Stimulated activated naive B cell treated with anti-CD40 and anti-IgM and Interleukin-4, amounts not matched to agents 10 μg/mL and 1 μg/mL and 100 μg/mL, for 72 hours (primary cell): Measurements from ENCODE around the gene PLPPR1.
"Not testable (repeated sequence)": the region's sequence is repeated elsewhere in the genome, so short reads cannot be mapped to it uniquely, and the experiment has no call there.

Experiments
- ATAC-seq, 2 donors: fragments of 150-1000 bp; cut with Tn5 transposase; replicated peaks; 2 replicates each; pipeline ENCODE4 v1.10.0; 2021; ENCODE audit warnings: moderate library complexity in 1 of 2
- DNase-seq: peaks from one replicate; pipeline ENCODE4 v3.0.0; 2021
- H3K27ac Mint-ChIP-seq: one replicate; pipeline ENCODE4 v1.8.0; 2022; ENCODE audit warnings: mild to moderate bottlenecking, mixed read lengths
- H3K27me3 Mint-ChIP-seq, 2 donors: one replicate each; pipeline ENCODE4 v1.8.0; 2022; ENCODE audit warnings: mixed read lengths in 2 of 2
- H3K36me3 Mint-ChIP-seq, 2 donors: one replicate each; pipeline ENCODE4 v1.8.0; 2022; ENCODE audit warnings: mixed read lengths in 2 of 2, mild to moderate bottlenecking in 1 of 2
- H3K4me1 Mint-ChIP-seq, 2 donors: one replicate each; pipeline ENCODE4 v1.8.0; 2022; ENCODE audit warnings: mixed read lengths in 2 of 2, mild to moderate bottlenecking in 1 of 2
- H3K4me3 Mint-ChIP-seq, 2 donors: one replicate each; pipeline ENCODE4 v1.8.0; 2022; ENCODE audit warnings: mild to moderate bottlenecking in 2 of 2, mixed read lengths in 2 of 2, moderate library complexity in 1 of 2
- H3K9me3 Mint-ChIP-seq, 2 donors: one replicate each; pipeline ENCODE4 v1.8.0; 2022; ENCODE audit warnings: mixed read lengths in 2 of 2, mild to moderate bottlenecking in 1 of 2

Gene PLPPR1

GRCh38 chr9:101324245-101324804 is 295.8 kb downstream of the PLPPR1 start:
- Mint-ChIP-seq H3K4me3 (no peak overlapping the region), H3K36me3 (no peaks in the 10 kb centered on the region), H3K27ac (no peak overlapping the region), H3K4me1 (no peaks in the 10 kb centered on the region), H3K27me3 (peaks cover 13 to 21% of the 10 kb centered on the region in 2 donors), H3K9me3 (peaks cover 6 to 7% of the 10 kb centered on the region in 2 donors)
- no peak for ATAC-seq
- DNase-seq: no peak

- H3K27ac Mint-ChIP-seq: no peak overlapping the region
- H3K27me3 Mint-ChIP-seq: peaks cover 16% of the 10 kb centered on the region in 2 donors
- H3K9me3 Mint-ChIP-seq: peaks cover 6 to 7% of the 10 kb centered on the region in 2 donors
- H3K36me3 Mint-ChIP-seq: no peaks in the 10 kb centered on the region
- DNase-seq (no peak), ATAC-seq (no peak)
- H3K4me3 Mint-ChIP-seq: no peak overlapping the region
- H3K4me1 Mint-ChIP-seq: no peaks in the 10 kb centered on the region
Measured at GRCh38 chr9:101325053-101325452, 296.5 kb downstream of the PLPPR1 start.

GRCh38 chr9:101326035-101326434 is 297.5 kb downstream of the PLPPR1 start:
- H3K4me1 Mint-ChIP-seq: no peaks in the 10 kb centered on the region
- peaks cover 6 to 7% of the 10 kb centered on the region in 2 donors for H3K9me3 Mint-ChIP-seq
- H3K27ac Mint-ChIP-seq: no peak overlapping the region
- peaks cover 12 to 21% of the 10 kb centered on the region in 2 donors for H3K27me3 Mint-ChIP-seq
- DNase-seq: no peak
- H3K36me3 Mint-ChIP-seq: no peaks in the 10 kb centered on the region
- H3K4me3 Mint-ChIP-seq: no peak overlapping the region
- ATAC-seq: no peak

- Mint-ChIP-seq H3K27ac (no peak overlapping the region), H3K36me3 (no peaks in the 10 kb centered on the region), H3K9me3 (peaks cover 6 to 7% of the 10 kb centered on the region in 2 donors), H3K27me3 (peaks cover 10 to 17% of the 10 kb centered on the region in 2 donors), H3K4me1 (no peaks in the 10 kb centered on the region), H3K4me3 (no peak overlapping the region)
- ATAC-seq (no peak), DNase-seq (no peak)
Measured at GRCh38 chr9:101326501-101326900, 298.0 kb downstream of the PLPPR1 start.

GRCh38 chr9:101327422-101327909 is 298.9 kb downstream of the PLPPR1 start:
- H3K4me3 Mint-ChIP-seq, H3K36me3 Mint-ChIP-seq, ATAC-seq, H3K9me3 Mint-ChIP-seq, DNase-seq, H3K27ac Mint-ChIP-seq, H3K4me1 Mint-ChIP-seq: not testable (repeated sequence)
- H3K27me3 Mint-ChIP-seq: peaks cover 10 to 17% of the 10 kb centered on the region in 2 donors

- peaks cover 2 to 4% of the 10 kb centered on the region in 2 donors for H3K9me3 Mint-ChIP-seq
- DNase-seq (no peak), ATAC-seq (no peak)
- no peak overlapping the region for H3K27ac Mint-ChIP-seq
- no peak overlapping the region for H3K4me3 Mint-ChIP-seq
- peaks cover 5 to 19% of the 10 kb centered on the region in 2 donors for H3K27me3 Mint-ChIP-seq
- no peaks in the 10 kb centered on the region for H3K36me3 Mint-ChIP-seq
- H3K4me1 Mint-ChIP-seq: no peaks in the 10 kb centered on the region
Measured at GRCh38 chr9:101332362-101332761, 303.8 kb downstream of the PLPPR1 start.

- Mint-ChIP-seq H3K4me1 (no peaks in the 10 kb centered on the region), H3K4me3 (no peak overlapping the region), H3K36me3 (no peaks in the 10 kb centered on the region), H3K27me3 (peaks cover 3 to 19% of the 10 kb centered on the region in 2 donors), H3K27ac (no peak overlapping the region), H3K9me3 (no peaks in the 10 kb centered on the region)
- ATAC-seq (no peak), DNase-seq (no peak)
Measured at GRCh38 chr9:101333490-101333889, 305.0 kb downstream of the PLPPR1 start.

GRCh38 chr9:101333926-101334702 is 305.6 kb downstream of the PLPPR1 start:
- no peak overlapping the region for H3K4me3 Mint-ChIP-seq
- peaks cover 3 to 19% of the 10 kb centered on the region in 2 donors for H3K27me3 Mint-ChIP-seq
- no peak for ATAC-seq
- H3K4me1 Mint-ChIP-seq: no peaks in the 10 kb centered on the region
- no peaks in the 10 kb centered on the region for H3K9me3 Mint-ChIP-seq
- no peak overlapping the region for H3K27ac Mint-ChIP-seq
- no peaks in the 10 kb centered on the region for H3K36me3 Mint-ChIP-seq
- DNase-seq: no peak

GRCh38 chr9:101336091-101336490 is 307.6 kb downstream of the PLPPR1 start:
- no peaks in the 10 kb centered on the region for H3K4me1 Mint-ChIP-seq
- H3K27ac Mint-ChIP-seq: no peak overlapping the region
- H3K9me3 Mint-ChIP-seq: no peaks in the 10 kb centered on the region
- no peaks in the 10 kb centered on the region for H3K36me3 Mint-ChIP-seq
- ATAC-seq (no peak), DNase-seq (no peak)
- H3K4me3 Mint-ChIP-seq: no peak overlapping the region
- H3K27me3 Mint-ChIP-seq: peaks cover 3 to 10% of the 10 kb centered on the region in 2 donors

GRCh38 chr9:101337237-101337636 is 308.7 kb downstream of the PLPPR1 start:
- no peak overlapping the region for H3K27ac Mint-ChIP-seq
- DNase-seq (no peak), ATAC-seq (no peak)
- no peaks in the 10 kb centered on the region for H3K4me1 Mint-ChIP-seq
- no peaks in the 10 kb centered on the region for H3K9me3 Mint-ChIP-seq
- no peaks in the 10 kb centered on the region for H3K36me3 Mint-ChIP-seq
- H3K4me3 Mint-ChIP-seq: no peak overlapping the region
- H3K27me3 Mint-ChIP-seq: peaks cover 12 to 15% of the 10 kb centered on the region in 2 donors

GRCh38 chr9:101341958-101342357 is 313.4 kb downstream of the PLPPR1 start:
- H3K27me3 Mint-ChIP-seq: peaks cover 13 to 16% of the 10 kb centered on the region in 2 donors
- ATAC-seq (no peak), DNase-seq (no peak)
- H3K27ac Mint-ChIP-seq: no peak overlapping the region
- no peaks in the 10 kb centered on the region for H3K4me1 Mint-ChIP-seq
- H3K9me3 Mint-ChIP-seq: no peaks in the 10 kb centered on the region
- no peak overlapping the region for H3K4me3 Mint-ChIP-seq
- no peaks in the 10 kb centered on the region for H3K36me3 Mint-ChIP-seq

- no peak overlapping the region for H3K4me3 Mint-ChIP-seq
- peaks cover 13 to 16% of the 10 kb centered on the region in 2 donors for H3K27me3 Mint-ChIP-seq
- DNase-seq (no peak), ATAC-seq (no peak)
- H3K4me1 Mint-ChIP-seq: no peaks in the 10 kb centered on the region
- H3K36me3 Mint-ChIP-seq: no peaks in the 10 kb centered on the region
- no peak overlapping the region for H3K27ac Mint-ChIP-seq
- H3K9me3 Mint-ChIP-seq: no peaks in the 10 kb centered on the region
Measured at GRCh38 chr9:101342595-101342994, 314.1 kb downstream of the PLPPR1 start.

- Mint-ChIP-seq H3K4me3 (no peak overlapping the region), H3K27ac (no peak overlapping the region), H3K9me3 (peaks cover 0 to 5% of the 10 kb centered on the region in 2 donors), H3K36me3 (no peaks in the 10 kb centered on the region), H3K27me3 (peaks cover 7 to 14% of the 10 kb centered on the region in 2 donors), H3K4me1 (no peaks in the 10 kb centered on the region)
- ATAC-seq: no peak
- DNase-seq: no peak
Measured at GRCh38 chr9:101350285-101350684, 321.8 kb downstream of the PLPPR1 start.

- Mint-ChIP-seq H3K27ac (no peak overlapping the region), H3K9me3 (peaks cover 2 to 5% of the 10 kb centered on the region in 2 donors), H3K27me3 (peaks cover 0 to 13% of the 10 kb centered on the region in 2 donors), H3K4me3 (no peak overlapping the region), H3K4me1 (no peaks in the 10 kb centered on the region), H3K36me3 (no peaks in the 10 kb centered on the region)
- ATAC-seq: no peak
- DNase-seq: no peak
Measured at GRCh38 chr9:101352892-101353463, 324.5 kb downstream of the PLPPR1 start.

- H3K27ac Mint-ChIP-seq: no peak overlapping the region
- H3K9me3 Mint-ChIP-seq: peaks cover 2 to 5% of the 10 kb centered on the region in 2 donors
- H3K27me3 Mint-ChIP-seq: peaks cover 0 to 13% of the 10 kb centered on the region in 2 donors
- no peak for DNase-seq
- no peaks in the 10 kb centered on the region for H3K36me3 Mint-ChIP-seq
- H3K4me1 Mint-ChIP-seq: no peaks in the 10 kb centered on the region
- H3K4me3 Mint-ChIP-seq: no peak overlapping the region
- no peak for ATAC-seq
Measured at GRCh38 chr9:101353683-101354082, 325.2 kb downstream of the PLPPR1 start.
